Gastroesophageal sphincter (tissue), 3 donors: ENCODE results near the gene REN.

ENCODE experiments used
- EP300 ChIP-seq: sonication (generic); formaldehyde crosslinking; IDR thresholded peaks from one replicate; pipeline ENCODE4 v1.6.1; 2017; ENCODE audit warnings: antibody characterized with exemption, mild to moderate bottlenecking
- POLR2A ChIP-seq, 2 donors: fragments of 450-650 bp; IDR thresholded peaks; one replicate each; pipeline ENCODE4 v1.6.1; 2017; ENCODE audit warnings: antibody characterized with exemption in 2 of 2, mild to moderate bottlenecking in 2 of 2, moderate library complexity in 1 of 2
- POLR2AphosphoS5 ChIP-seq: sonication (generic); formaldehyde crosslinking; IDR thresholded peaks from one replicate; pipeline ENCODE4 v1.6.1; 2017; ENCODE audit warnings: antibody characterized with exemption
- TF ChIP-seq, protein P1 (sequence below), 4 experiments: fragments of 200-600 bp in 2 of 4; fragments of 450-650 bp in 2 of 4; sonication (generic) in 1 of 4; IDR thresholded peaks; one replicate each; pipeline ENCODE4 v1.5.1; 2017 to 2019; ENCODE audit warnings: antibody characterized with exemption in 4 of 4, mild to moderate bottlenecking in 2 of 4, moderate library complexity in 2 of 4

DNA sequence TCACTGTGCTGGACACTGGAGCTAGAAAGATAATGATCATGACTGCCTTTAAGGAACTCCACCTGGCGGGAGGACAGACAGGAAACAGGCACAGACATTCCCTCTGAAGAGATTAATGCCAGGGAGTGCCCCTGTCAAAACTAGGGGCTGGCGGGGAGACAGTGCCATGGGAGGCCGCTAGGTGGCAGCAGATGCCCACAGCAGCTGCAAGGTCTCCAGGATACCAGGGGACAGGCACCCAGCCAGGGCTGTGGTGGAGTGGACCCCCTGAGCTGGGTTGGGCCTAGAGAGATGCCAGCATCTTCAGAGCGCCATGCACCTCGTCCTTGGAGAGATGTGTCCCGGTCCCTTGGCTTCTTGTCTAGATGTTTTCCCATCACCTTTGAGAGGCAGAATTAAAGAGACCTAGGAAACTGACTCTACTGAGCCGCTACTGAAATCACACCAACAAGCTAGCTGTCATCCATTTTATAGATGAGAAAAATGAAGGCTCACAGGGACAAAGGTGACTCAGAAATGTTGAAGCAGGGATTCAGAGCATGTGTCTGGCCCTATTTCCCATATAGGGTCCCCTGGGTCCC, 3.6 kb downstream of the REN start:
- TF ChIP-seq POLR2AphosphoS5 = no peak
- TF ChIP-seq, protein P1, sequence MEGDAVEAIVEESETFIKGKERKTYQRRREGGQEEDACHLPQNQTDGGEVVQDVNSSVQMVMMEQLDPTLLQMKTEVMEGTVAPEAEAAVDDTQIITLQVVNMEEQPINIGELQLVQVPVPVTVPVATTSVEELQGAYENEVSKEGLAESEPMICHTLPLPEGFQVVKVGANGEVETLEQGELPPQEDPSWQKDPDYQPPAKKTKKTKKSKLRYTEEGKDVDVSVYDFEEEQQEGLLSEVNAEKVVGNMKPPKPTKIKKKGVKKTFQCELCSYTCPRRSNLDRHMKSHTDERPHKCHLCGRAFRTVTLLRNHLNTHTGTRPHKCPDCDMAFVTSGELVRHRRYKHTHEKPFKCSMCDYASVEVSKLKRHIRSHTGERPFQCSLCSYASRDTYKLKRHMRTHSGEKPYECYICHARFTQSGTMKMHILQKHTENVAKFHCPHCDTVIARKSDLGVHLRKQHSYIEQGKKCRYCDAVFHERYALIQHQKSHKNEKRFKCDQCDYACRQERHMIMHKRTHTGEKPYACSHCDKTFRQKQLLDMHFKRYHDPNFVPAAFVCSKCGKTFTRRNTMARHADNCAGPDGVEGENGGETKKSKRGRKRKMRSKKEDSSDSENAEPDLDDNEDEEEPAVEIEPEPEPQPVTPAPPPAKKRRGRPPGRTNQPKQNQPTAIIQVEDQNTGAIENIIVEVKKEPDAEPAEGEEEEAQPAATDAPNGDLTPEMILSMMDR (IDR thresholded peaks at IDR 0.05) = peak in 3 of 4 experiments; percentile 94 to 99 (median 95)
- TF ChIP-seq POLR2A (IDR thresholded peaks at IDR 0.05) = no peak
- TF ChIP-seq EP300 = no peak
